ENCODE data around the gene THAP3.

Gene THAP3

GRCh38 chr1:6614019-6614928, 10.4 kb upstream of the THAP3 start:
- no peak for DNase-seq (ENCODE audit: low read depth)
- H3K4me3 ChIP-seq (ENCODE audit: low read length) = peak overlapping the region; percentile 59

DNA sequence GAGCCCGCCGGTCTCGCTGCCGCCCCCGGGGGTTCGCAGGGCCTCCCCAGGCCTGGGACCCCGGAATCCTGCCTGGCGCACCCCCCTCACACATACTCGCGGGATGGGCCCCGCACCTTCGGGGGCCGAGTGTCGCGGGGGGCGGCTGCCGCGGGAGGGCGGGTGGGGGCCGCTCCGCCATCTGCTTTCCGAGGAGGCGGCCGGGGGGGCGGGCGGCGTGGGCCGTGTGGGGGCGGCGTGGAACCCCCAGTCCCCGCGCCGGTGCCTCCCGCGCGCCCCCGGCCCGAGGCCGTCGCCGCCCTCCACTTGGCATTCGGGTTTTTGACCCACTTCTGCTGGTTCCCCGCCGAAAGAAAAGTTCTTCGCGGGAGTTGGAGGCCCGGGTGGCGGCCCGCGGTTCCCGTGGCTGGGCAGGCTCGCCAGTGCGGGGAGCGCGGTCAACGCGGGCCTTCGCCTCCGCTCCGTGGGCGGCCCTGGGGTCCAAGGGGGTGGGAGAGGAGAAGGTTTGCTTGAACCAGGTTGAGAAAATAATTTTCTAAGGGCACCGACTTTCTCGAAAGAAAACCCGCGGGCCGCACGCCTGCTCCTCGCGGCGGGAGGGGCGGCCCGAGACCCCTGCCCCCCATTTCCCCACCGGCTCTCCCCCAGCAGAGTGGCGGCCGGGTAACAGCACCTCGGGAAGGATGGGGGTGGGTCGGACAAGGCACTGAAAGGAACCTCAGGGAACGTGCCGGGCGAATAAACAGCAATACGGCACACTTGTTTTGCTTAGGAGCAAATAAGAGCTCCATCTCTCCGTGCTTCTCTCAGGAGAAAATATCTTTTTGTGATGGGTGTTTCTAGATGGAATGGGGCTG, 9.5 kb upstream of the THAP3 start:
- DNase-seq (ENCODE audit: low read depth) = no peak
- peak overlapping the region; percentile 59 for H3K4me3 ChIP-seq (ENCODE audit: low read length)
- TF ChIP-seq CTCF (IDR thresholded peaks at IDR 0.05; ENCODE audit: insufficient read depth, low read depth, low read length, missing control alignments) = no peak

More at GRCh38 chr1:6614019-6614928, 10.4 kb upstream of the THAP3 start:
- TF ChIP-seq CTCF (IDR thresholded peaks at IDR 0.05; ENCODE audit: insufficient read depth, low read depth, low read length, missing control alignments) = no peak

DNA sequence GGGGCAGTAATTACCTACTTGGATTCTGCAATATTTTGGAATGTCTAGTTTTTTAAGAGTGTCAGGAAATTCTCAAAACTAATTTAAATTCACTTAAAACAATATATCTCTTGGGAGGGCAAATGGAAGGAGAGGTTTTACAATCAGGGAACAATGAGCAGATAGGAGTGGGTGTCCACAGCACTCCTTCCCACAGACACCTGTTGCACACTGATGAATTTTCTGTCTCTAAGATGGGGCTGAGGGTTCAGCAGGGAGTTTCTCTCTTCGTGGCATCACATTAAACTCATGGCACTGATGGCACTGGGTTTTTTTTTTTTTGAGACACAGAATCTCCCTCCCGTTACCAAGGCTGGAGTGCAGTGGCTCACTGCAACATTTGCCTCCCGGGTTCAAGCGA, 5.6 kb upstream of the THAP3 start:
- H3K4me3 ChIP-seq (ENCODE audit: low read length) = no peak overlapping the region
- no peak for TF ChIP-seq CTCF (IDR thresholded peaks at IDR 0.05; ENCODE audit: insufficient read depth, low read depth, low read length, missing control alignments)
- DNase-seq (ENCODE audit: low read depth) = no peak

GRCh38 chr1:6621429-6622391, 3.0 kb upstream of the THAP3 start:
- H3K4me3 ChIP-seq (ENCODE audit: low read length) = no peak overlapping the region
- no peak for DNase-seq (ENCODE audit: low read depth)
- TF ChIP-seq CTCF (IDR thresholded peaks at IDR 0.05; ENCODE audit: insufficient read depth, low read depth, low read length, missing control alignments) = no peak

DNA sequence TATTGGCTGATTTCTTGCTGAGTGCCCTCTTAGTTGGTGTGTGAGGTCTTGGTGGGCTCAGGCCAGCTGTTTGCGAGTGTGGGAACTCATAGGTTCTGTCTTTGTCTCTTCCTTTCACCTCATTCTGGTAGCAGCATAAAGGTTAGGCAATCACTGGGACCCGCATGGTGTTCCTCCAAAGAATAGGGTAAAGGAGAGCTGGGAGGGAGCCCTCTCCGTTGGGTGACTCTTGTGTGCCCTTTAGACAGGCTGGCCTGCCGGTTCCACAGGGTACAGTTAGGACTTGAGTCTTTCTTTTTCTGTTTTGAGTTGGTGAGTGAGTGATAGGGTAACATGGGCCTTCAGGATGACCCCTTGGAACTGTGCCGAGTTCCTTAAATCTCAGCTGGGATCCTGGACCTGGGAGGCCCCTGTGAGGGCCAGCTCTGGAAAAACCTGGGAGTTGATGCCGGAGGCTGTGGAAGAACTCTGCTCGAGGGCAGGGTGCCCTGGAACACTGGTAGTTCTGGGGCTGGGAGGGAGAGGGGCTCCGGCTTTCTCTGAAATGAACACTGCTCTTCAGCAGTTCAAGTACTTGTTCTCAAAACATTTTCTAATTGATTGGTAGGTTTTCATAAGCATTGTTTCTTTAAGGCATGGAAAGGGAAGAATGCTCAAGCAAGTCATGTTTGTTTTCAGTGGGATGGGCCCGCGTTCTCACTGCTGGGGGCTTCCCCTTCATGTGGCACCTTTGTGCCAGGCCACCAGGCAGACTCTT, 2.1 kb upstream of the THAP3 start:
- DNase-seq (ENCODE audit: low read depth) = no peak
- no peak for TF ChIP-seq CTCF (IDR thresholded peaks at IDR 0.05; ENCODE audit: insufficient read depth, low read depth, low read length, missing control alignments)
- no peak overlapping the region for H3K4me3 ChIP-seq (ENCODE audit: low read length)
